HepG2 (cell line): ENCODE measurements around the gene MICA. TPM values are rescaled to one million over a fixed set of nuclear protein-coding genes. Genes with fewer than 3 reads are reported as not detected.
A peak's percentile ranks its signal among the peaks of the same experiment; 100 is the strongest.

Experiments
- CBX1 ChIP-seq: IDR thresholded peaks from one replicate; pipeline ENCODE4 v1.6.1; 2016; ENCODE audit warnings: antibody characterized with exemption, low read depth
- CEBPG ChIP-seq: IDR thresholded peaks from 2 replicates; pipeline ENCODE4 v1.6.1; 2016
- ETV6 ChIP-seq: sonication (generic); formaldehyde crosslinking; conservative IDR thresholded peaks from 2 replicates; pipeline ENCODE4 v1.4.0; 2020; ENCODE audit warnings: missing genetic modification reagents
- FOSL1 ChIP-seq: sonication (generic); formaldehyde crosslinking; IDR thresholded peaks from 2 replicates; pipeline ENCODE4 v1.9.0; 2021; ENCODE audit warnings: missing genetic modification reagents, borderline replicate concordance
- MXI1 ChIP-seq: IDR thresholded peaks from 3 replicates; pipeline ENCODE4 v1.6.1; 2012; ENCODE audit warnings: low read depth, low read length, inconsistent platforms, borderline replicate concordance
- SP2 ChIP-seq: sonication (generic); formaldehyde crosslinking; IDR thresholded peaks from 2 replicates; pipeline ENCODE4 v1.5.1; 2020; ENCODE audit warnings: mild to moderate bottlenecking, missing genetic modification reagents
- TCF7 ChIP-seq: sonication (generic); IDR thresholded peaks from 2 replicates; pipeline ENCODE4 v1.6.1; 2016; ENCODE audit warnings: antibody characterized with exemption, low read depth
- YEATS4 ChIP-seq: sonication (generic); formaldehyde crosslinking; IDR thresholded peaks from 2 replicates; pipeline ENCODE4 v1.4.0; 2020; ENCODE audit warnings: missing genetic modification reagents, borderline replicate concordance
- ZBTB14 ChIP-seq: sonication (generic); formaldehyde crosslinking; IDR thresholded peaks from 2 replicates; pipeline ENCODE4 v1.4.0; 2020; ENCODE audit warnings: missing genetic modification reagents
- ZFP36L1 ChIP-seq: sonication (generic); formaldehyde crosslinking; IDR thresholded peaks from 2 replicates; pipeline ENCODE4 v1.8.0; 2022; ENCODE audit warnings: mild to moderate bottlenecking, missing genetic modification reagents, moderate library complexity
- ZNF207 ChIP-seq: fragments of 450-650 bp; IDR thresholded peaks from 2 replicates; pipeline ENCODE4 v1.6.1; 2016; ENCODE audit warnings: antibody characterized with exemption, borderline replicate concordance
- ZNF225 ChIP-seq: sonication (generic); formaldehyde crosslinking; IDR thresholded peaks from 2 replicates; pipeline ENCODE4 v1.4.0; 2020; ENCODE audit warnings: mild to moderate bottlenecking, missing genetic modification reagents
- ZNF768 ChIP-seq: sonication (generic); formaldehyde crosslinking; IDR thresholded peaks from 2 replicates; pipeline ENCODE4 v1.4.0; 2020; ENCODE audit warnings: missing genetic modification reagents
- ZNF879 ChIP-seq: sonication (generic); formaldehyde crosslinking; IDR thresholded peaks from 2 replicates; pipeline ENCODE4 v1.8.1; 2023; ENCODE audit warnings: missing genetic modification reagents
- polyA plus RNA-seq, 8 experiments: library from polyadenylated mRNA; depleted of rRNA in 3 of 8; stranded (reverse) in 7 of 8; unstranded in 1 of 8; fragments of >200 nt; fragmentation: Illumina TruSeq in 4 of 8; extraction: Trizol in 4 of 8; gene quantifications; 2 replicates each; pipeline versions ENCODE4 v1.2.1 to v1.2.3, GENCODE V29; 2011 to 2016; ENCODE audit warnings: low read depth in 4 of 8, missing spikeins in 1 of 8, mixed read lengths in 1 of 8; ENCODE audit not compliant: insufficient read depth in 1 of 8
- total RNA-seq, 5 experiments: library from RNA; depleted of rRNA; stranded (reverse); fragments of >200 nt; fragmentation: Illumina TruSeq; extraction: Trizol; gene quantifications; 2 replicates each; pipeline ENCODE4 v1.2.3, GENCODE V29; 2016; ENCODE audit warnings: low read depth in 1 of 5
- TF ChIP-seq, protein P1 (sequence below): sonication (generic); formaldehyde crosslinking; IDR thresholded peaks from 2 replicates; pipeline ENCODE4 v1.5.1; 2020; ENCODE audit warnings: mild to moderate bottlenecking, missing genetic modification reagents, moderate library complexity
- TF ChIP-seq, protein P2 (sequence below): sonication (generic); formaldehyde crosslinking; IDR thresholded peaks from 2 replicates; pipeline ENCODE4 v1.8.0; 2022; ENCODE audit warnings: missing genetic modification reagents, mild to moderate bottlenecking, inconsistent platforms, borderline replicate concordance
- TF ChIP-seq, protein P3 (sequence below): sonication (generic); formaldehyde crosslinking; IDR thresholded peaks from 2 replicates; pipeline ENCODE4 v1.4.0; 2020; ENCODE audit warnings: mild to moderate bottlenecking, low read depth, missing genetic modification reagents
- TF ChIP-seq, protein P4 (sequence below): sonication (generic); formaldehyde crosslinking; IDR thresholded peaks from 2 replicates; pipeline ENCODE4 v1.5.0; 2020; ENCODE audit warnings: mild to moderate bottlenecking, missing genetic modification reagents
- TF ChIP-seq, protein P5 (sequence below): sonication (generic); formaldehyde crosslinking; IDR thresholded peaks from 2 replicates; pipeline ENCODE4 v1.4.0; 2020; ENCODE audit warnings: missing genetic modification reagents
- TF ChIP-seq, protein P6 (sequence below): sonication (generic); formaldehyde crosslinking; IDR thresholded peaks from 2 replicates; pipeline ENCODE4 v1.8.1; 2023; ENCODE audit warnings: mild to moderate bottlenecking, inconsistent platforms, moderate library complexity, missing genetic modification reagents, borderline replicate concordance

MICA gene
- total and polyA plus RNA-seq, 2 of the 13 experiments (the other 11 are each of a cell fraction or from before 2014, with no cell fraction given): 21.6 to 38.1 TPM

DNA sequence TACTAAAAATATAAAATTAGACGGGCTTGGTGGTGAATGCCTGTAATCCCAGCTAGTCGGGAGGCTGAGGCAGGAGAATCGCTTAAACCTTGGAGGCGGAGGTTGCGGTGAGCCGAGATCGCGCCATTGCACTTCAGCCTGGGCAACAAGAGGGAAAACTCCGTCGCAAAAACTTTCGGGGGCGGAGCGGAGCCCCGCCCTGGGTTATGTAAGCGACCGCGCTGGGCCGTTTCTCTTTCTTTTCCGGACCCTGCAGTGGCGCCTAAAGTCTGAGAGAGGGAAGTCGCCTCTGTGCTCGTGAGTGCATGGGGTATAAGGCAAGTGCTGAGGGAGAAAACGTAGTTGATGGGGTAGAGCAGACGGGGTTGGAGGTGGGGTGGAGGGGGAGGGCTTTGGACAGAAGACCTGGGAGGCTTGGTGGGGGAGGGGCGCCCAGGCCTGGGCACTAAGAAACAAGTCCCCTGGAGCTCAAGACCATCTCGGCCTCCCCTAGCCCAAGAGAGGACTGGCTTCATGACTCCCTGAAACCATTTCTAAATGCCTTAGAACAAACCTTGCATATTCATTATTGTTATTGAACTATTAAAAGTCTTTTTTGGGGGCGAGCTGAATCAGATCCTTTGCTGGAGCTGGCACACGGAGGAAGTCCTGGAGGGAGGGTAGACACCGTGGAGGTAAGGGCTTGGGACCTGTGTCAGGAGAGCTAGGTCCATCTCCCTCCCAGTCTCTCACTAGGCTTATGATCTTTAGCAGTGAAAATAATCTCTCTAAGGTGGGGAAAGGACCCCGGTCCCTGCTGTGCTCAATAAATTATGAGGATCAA, 2.7 kb upstream of the MICA start (continued):
- TF ChIP-seq, protein P1, sequence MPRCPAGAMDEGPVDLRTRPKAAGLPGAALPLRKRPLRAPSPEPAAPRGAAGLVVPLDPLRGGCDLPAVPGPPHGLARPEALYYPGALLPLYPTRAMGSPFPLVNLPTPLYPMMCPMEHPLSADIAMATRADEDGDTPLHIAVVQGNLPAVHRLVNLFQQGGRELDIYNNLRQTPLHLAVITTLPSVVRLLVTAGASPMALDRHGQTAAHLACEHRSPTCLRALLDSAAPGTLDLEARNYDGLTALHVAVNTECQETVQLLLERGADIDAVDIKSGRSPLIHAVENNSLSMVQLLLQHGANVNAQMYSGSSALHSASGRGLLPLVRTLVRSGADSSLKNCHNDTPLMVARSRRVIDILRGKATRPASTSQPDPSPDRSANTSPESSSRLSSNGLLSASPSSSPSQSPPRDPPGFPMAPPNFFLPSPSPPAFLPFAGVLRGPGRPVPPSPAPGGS (CRISPR knock-in tag): no peak
- TF ChIP-seq ZBTB14 (CRISPR knock-in tag) (0 out of 2 replicates have a peak, but pooled peaks have one; percentile 21), SP2 (CRISPR knock-in tag) (no peak), ETV6 (no peak), ZNF768 (CRISPR knock-in tag) (no peak), ZNF207 (no peak), CEBPG (CRISPR knock-in tag) (peak; percentile 53; the same call in 1 of the 2 replicates), ZNF879 (no peak), CBX1 (peak; percentile 15), FOSL1 (CRISPR knock-in tag) (no peak), TCF7 (no peak), YEATS4 (CRISPR knock-in tag) (peak; percentile 65), ZFP36L1 (no peak), ZNF225 (no peak), MXI1 (no peak)
- TF ChIP-seq, protein P2, sequence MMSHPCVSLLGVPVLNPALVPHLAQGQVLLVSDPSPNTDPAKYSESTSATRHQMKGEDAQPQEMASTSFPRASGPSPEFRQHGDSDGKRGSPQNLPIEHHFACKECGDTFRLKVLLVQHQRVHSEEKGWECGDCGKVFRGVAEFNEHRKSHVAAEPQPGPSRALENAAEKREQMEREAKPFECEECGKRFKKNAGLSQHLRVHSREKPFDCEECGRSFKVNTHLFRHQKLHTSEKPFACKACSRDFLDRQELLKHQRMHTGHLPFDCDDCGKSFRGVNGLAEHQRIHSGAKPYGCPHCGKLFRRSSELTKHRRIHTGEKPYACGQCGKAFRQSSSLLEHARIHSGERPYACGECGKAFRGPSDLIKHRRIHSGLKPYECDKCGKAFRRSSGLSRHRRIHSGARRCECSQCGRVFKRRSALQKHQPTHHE (CRISPR knock-in tag): no peak
- TF ChIP-seq, protein P3, sequence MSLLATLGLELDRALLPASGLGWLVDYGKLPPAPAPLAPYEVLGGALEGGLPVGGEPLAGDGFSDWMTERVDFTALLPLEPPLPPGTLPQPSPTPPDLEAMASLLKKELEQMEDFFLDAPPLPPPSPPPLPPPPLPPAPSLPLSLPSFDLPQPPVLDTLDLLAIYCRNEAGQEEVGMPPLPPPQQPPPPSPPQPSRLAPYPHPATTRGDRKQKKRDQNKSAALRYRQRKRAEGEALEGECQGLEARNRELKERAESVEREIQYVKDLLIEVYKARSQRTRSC (CRISPR knock-in tag): no peak
- TF ChIP-seq, protein P4, sequence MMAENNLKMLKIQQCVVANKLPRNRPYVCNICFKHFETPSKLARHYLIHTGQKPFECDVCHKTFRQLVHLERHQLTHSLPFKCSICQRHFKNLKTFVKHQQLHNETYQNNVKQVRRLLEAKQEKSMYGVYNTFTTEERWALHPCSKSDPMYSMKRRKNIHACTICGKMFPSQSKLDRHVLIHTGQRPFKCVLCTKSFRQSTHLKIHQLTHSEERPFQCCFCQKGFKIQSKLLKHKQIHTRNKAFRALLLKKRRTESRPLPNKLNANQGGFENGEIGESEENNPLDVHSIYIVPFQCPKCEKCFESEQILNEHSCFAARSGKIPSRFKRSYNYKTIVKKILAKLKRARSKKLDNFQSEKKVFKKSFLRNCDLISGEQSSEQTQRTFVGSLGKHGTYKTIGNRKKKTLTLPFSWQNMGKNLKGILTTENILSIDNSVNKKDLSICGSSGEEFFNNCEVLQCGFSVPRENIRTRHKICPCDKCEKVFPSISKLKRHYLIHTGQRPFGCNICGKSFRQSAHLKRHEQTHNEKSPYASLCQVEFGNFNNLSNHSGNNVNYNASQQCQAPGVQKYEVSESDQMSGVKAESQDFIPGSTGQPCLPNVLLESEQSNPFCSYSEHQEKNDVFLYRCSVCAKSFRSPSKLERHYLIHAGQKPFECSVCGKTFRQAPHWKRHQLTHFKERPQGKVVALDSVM (CRISPR knock-in tag): peak; percentile 45; the same call in 1 of the 2 replicates
- TF ChIP-seq, protein P5, sequence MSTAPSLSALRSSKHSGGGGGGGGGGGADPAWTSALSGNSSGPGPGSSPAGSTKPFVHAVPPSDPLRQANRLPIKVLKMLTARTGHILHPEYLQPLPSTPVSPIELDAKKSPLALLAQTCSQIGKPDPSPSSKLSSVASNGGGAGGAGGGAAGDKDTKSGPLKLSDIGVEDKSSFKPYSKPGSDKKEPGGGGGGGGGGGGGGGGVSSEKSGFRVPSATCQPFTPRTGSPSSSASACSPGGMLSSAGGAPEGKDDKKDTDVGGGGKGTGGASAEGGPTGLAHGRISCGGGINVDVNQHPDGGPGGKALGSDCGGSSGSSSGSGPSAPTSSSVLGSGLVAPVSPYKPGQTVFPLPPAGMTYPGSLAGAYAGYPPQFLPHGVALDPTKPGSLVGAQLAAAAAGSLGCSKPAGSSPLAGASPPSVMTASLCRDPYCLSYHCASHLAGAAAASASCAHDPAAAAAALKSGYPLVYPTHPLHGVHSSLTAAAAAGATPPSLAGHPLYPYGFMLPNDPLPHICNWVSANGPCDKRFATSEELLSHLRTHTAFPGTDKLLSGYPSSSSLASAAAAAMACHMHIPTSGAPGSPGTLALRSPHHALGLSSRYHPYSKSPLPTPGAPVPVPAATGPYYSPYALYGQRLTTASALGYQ (CRISPR knock-in tag): peak; percentile 18; the same call in 1 of the 2 replicates
- TF ChIP-seq, protein P6, sequence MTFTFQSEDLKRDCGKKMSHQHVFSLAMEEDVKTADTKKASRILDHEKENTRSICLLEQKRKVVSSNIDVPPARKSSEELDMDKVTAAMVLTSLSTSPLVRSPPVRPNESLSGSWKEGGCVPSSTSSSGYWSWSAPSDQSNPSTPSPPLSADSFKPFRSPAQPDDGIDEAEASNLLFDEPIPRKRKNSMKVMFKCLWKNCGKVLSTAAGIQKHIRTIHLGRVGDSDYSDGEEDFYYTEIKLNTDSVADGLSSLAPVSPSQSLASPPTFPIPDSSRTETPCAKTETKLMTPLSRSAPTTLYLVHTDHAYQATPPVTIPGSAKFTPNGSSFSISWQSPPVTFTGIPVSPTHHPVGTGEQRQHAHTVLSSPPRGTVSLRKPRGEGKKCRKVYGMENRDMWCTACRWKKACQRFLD (CRISPR knock-in tag): no peak
